Fibroblast of skin of right quadriceps (primary cell): ENCODE data around the gene HOXC6.
A peak's percentile ranks its signal among the peaks of the same experiment; 100 is the strongest.

Experiments used
- DNase-seq: peaks from one replicate; pipeline ENCODE4 v3.0.0-alpha.2; 2013

HOXC6 gene

GRCh38 chr12:54028314-54029201 is at the start of gene HOXC6:
TSS of gene HOXC6 (plus strand) at chr12:54028440. CDS start at chr12:54028522, 82 bp downstream.
- peak; percentile 66 for DNase-seq

- peak; percentile 81 for DNase-seq
These were observed 49.5 kb upstream of the HOXC6 start for GRCh38 chr12:53978477-53979356.

GRCh38 chr12:53980104-53980801 is 48.0 kb upstream of the HOXC6 start:
- DNase-seq = no peak

GRCh38 chr12:53980802-53981496 is 47.3 kb upstream of the HOXC6 start:
- no peak for DNase-seq

GRCh38 chr12:53981634-53982565 is 46.3 kb upstream of the HOXC6 start:
- peak; percentile 81 for DNase-seq

- no peak for DNase-seq
These were observed 45.3 kb upstream of the HOXC6 start for GRCh38 chr12:53982648-53983567.

GRCh38 chr12:53983568-53983949 is 44.7 kb upstream of the HOXC6 start:
- DNase-seq = no peak

- DNase-seq = peak; percentile 60
These were observed 44.2 kb upstream of the HOXC6 start for GRCh38 chr12:53983950-53984572.

GRCh38 chr12:53984901-53985691 is 43.1 kb upstream of the HOXC6 start, which contains the start of gene HOXC10:
TSS of gene HOXC10 (plus strand) at chr12:53985146. CDS start at chr12:53985260, 114 bp downstream.
- peak; percentile 99 for DNase-seq

GRCh38 chr12:53985692-53985993 is 42.6 kb upstream of the HOXC6 start:
- no peak for DNase-seq

GRCh38 chr12:53985994-53986685 is 42.1 kb upstream of the HOXC6 start:
- DNase-seq = no peak

GRCh38 chr12:53986686-53987483 is 41.4 kb upstream of the HOXC6 start:
- no peak for DNase-seq

GRCh38 chr12:53987787-53988230 is 40.4 kb upstream of the HOXC6 start:
- no peak for DNase-seq

- no peak for DNase-seq
These were observed 39.6 kb upstream of the HOXC6 start for GRCh38 chr12:53988541-53989226.

- DNase-seq = peak; percentile 89
These were observed 38.8 kb upstream of the HOXC6 start for GRCh38 chr12:53989227-53990113.
